CD4-positive, alpha-beta T cell treated with Interleukin-6 for 4 hours (primary cell): ENCODE measurements around the gene EXOC6B.
"Not testable (repeated sequence)": the region's sequence is repeated elsewhere in the genome, so short reads cannot be mapped to it uniquely, and the experiment has no call there.

Source experiments
- DNase-seq: peaks from one replicate; pipeline ENCODE4 v3.0.0-alpha.2; 2020; ENCODE audit warnings: mixed read lengths

Gene EXOC6B

DNA sequence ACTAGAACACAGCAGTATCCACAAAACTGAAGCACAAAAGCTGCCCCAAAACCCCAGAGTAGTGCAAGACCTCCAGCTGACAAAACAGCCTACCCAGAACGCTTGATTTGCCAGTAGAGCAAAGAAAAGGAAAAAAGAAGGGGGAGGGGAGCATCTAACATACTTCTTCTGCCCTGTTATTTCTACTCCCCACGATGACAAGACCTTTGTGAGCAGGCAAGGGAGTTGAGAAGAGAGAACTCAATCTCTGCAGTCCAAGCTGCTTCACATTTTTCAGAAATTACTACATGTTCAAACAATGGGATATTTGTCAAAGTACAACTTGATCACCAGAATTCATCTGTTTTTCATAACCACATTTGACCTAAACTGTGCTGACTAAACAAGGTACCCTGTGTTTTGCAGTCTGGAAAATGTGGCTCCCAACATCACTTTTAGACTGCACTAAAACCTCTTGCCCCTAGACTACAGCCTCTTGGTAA, 286.7 kb downstream of the EXOC6B start:
- no peak for DNase-seq

GRCh38 chr2:72538486-72538885, 287.3 kb downstream of the EXOC6B start:
- no peak for DNase-seq

DNA sequence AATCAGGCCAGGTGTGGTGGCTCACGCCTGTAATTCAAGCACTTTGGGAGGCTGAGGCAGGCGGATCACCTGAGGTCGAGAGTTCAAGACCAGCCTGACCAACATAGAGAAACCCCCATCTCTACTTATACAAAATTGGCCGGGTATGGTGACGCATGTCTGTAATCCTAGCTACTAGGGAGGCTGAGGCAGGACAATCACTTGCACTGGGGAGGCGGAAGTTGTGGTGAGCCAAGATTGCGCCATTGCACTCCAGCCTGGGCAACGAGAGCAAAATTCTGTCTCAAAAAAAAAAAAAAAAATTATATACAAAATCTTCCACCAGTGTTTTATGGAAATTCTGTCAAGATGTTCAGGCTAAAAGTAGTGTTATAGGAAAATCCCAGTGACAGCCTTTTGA, 290.2 kb downstream of the EXOC6B start:
- not testable (repeated sequence) for DNase-seq

- no peak for DNase-seq
These were observed 292.1 kb downstream of the EXOC6B start for GRCh38 chr2:72533765-72534164.

GRCh38 chr2:72527424-72527823, 298.4 kb downstream of the EXOC6B start:
- DNase-seq: no peak

- DNase-seq: no peak
These were observed 299.2 kb downstream of the EXOC6B start for GRCh38 chr2:72526623-72527022.

GRCh38 chr2:72524071-72524470, 301.8 kb downstream of the EXOC6B start:
- no peak for DNase-seq

DNA sequence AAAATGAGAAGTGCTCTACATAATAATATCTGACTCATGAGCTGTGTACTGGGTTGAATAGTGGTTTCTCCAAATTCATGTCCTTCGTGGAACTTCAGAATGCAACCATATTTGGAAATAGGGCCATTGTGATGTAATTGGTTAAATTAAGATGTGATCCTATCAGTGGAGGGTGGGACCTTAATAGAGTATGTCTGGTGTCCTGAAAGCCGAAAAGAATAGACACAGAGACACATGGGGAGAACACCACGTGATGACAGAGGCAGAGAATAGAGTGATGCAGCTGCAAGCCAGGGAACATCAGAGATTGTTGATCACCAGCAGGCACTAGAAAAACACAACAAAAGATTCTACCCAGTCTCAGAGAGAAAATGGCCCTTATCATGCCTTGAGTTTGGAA, 310.1 kb downstream of the EXOC6B start:
- no peak for DNase-seq

DNA sequence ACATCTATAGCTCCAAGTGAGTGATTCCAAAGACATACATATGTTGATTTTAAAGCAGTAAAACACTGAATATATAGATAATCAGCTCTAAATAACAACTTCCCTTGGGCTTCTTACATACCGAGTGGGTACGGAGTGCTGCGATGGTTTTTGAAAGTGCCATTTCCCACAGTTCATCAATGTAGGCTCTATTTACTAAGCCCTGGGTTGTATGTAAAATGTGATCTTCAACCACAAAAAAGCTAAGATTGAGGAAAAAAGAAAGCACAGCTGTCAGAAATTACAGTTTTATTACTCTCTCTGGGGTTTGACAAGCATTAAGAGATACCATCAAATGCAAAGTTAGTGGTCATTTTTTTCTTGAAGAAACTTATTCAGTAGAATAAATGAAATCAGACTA, 312.8 kb downstream of the EXOC6B start:
- DNase-seq: no peak

GRCh38 chr2:72512376-72512775, 313.5 kb downstream of the EXOC6B start:
- no peak for DNase-seq

GRCh38 chr2:72511906-72512305, 313.9 kb downstream of the EXOC6B start:
- DNase-seq: no peak

DNA sequence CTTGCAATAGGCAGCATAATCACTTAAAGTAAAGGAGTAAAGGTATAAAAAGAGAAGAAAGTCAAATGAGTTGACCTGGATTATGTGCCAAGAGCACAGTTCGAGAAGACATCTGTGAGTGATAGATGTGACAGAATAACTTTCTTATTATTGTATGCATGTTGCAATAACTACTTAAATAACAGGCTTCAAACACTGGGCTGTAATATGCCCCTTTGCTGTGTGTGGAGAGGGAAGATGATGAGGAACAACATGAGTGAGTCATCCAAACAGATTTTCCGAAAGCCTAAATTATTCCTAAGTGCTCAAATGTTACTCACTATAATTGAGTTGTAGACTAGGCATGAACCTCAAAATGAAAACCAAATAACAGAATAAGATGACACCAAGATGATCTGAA, 328.1 kb downstream of the EXOC6B start:
- DNase-seq: no peak

GRCh38 chr2:72496479-72496878, 329.4 kb downstream of the EXOC6B start:
- DNase-seq: no peak

- DNase-seq: no peak
These were observed 331.4 kb downstream of the EXOC6B start for GRCh38 chr2:72494392-72494791.

DNA sequence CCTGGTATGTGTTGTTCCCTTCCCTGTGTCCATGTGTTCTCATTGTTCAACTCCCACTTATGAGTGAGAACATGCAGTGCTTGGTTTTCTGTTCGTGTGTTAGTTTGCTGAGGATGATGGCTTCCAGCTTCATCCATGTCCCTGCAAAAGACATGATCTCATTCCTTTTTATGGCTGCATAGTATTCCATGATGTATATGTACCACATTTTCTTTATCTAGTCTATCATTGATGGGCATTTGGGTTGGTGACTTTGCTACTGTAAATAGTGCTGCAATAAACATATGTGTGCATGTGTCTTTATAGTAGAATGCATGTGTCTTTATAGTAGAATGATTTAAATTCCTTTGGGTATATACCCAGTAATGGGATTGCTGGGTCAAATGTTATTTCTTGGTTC, 341.2 kb downstream of the EXOC6B start:
- DNase-seq: not testable (repeated sequence)

DNA sequence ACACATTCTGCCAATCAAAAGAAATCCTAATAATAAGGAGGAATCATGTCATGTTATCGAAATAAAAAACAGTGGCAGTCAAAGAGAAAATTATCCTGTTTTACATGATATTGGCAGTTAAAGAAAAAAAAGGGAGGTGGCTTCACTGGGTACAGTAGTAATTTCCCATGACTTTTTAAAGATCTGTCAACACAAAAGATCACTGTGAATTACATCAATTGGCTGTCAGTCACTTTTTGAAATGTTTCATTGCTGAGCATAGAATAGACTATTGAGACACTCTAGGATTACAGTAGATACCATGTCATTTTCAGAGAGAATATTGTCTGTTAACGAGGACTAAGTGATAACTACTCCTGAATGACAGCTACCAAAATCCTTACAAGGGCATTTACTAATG, 342.5 kb downstream of the EXOC6B start:
- no peak for DNase-seq

GRCh38 chr2:72475246-72475645, 350.6 kb downstream of the EXOC6B start:
- DNase-seq: no peak

DNA sequence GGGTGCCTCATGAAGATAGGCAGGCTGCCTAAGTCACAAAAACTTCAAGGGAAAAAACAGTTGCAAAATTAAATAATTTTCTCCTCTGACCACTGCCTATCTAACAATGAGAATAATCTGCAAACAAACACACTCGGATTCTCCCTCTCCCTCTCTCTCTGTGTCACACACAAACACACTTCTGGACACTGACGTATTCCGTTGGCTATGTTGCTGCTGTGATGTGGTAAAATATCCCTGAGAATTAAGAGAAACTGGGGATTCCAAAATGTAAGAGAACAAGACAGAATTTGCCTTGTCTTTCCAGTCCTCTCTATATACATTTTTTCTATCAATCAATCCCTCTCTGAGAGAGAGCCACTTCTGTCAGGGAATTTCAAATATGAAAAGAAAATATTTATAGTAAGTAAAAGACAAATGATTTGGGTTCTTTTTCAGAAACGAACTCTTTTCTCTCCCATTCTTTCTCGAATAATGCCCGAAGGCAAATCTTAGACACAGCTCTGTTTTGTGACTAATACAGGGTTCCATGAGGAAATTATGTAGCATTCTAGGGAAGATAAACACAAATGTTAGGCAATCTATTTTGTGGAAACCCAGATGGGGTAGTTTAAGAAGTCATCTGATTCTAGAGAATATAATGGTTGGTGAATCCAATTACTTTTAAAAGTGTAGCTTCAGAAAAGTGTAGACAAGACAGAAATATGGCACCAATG, 367.9 kb downstream of the EXOC6B start:
- DNase-seq: no peak

DNA sequence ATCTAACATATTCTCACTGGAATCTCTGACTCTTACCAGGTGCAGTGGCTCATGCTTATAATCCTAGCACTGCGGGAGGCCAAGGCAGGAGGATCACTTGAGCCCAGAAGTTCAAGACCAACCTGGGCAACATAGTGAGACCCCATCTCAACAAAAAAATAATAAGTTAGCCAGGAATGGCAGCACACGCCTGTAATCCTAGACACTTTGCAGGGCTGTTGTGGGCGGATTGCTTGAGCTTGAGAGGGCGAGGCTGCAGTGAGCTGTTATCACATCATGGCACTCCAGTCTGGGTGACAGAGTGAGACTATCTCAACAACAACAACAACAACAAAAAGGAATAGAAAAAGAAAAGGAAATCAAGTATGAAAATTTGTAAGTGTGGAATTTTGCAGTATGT, 371.6 kb downstream of the EXOC6B start:
- no peak for DNase-seq

DNA sequence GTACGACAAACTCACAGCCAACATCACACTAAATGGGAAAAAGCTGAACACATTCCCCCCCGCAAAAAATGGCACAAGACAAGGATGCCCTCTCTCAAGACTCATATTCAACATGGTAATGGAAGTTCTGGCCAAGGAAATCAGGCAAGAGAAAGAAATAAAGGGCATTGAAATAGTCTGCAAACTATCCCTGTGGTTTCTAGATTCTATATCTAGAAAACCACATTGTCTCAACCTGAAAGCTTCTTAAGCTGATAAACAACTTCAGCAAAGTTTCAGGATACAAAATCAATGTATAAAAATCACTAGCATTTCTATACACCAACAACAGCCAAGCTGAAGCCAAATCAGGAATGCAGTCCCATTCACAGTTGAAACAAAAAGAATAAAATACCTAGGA, 383.6 kb downstream of the EXOC6B start:
- no peak for DNase-seq

DNA sequence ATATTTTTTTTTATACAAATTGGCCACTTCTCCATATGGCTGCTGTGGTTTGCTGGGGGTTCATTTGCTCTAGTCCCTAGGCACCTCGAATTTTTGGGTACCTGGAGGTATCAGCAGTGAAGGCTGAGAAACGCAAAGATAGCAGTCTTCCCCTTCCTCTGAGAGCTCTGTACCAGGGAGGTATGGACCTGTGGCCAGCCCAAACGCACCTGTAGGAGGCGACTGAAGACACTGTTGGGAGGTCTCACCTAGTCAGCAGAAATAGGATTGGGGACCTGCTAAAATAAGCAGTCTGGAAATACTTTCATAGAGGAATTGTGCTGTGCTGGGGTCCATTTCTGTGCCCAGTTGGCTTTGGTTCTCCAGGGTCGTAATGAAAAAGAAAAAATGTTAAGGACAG, 385.9 kb downstream of the EXOC6B start:
- no peak for DNase-seq

DNA sequence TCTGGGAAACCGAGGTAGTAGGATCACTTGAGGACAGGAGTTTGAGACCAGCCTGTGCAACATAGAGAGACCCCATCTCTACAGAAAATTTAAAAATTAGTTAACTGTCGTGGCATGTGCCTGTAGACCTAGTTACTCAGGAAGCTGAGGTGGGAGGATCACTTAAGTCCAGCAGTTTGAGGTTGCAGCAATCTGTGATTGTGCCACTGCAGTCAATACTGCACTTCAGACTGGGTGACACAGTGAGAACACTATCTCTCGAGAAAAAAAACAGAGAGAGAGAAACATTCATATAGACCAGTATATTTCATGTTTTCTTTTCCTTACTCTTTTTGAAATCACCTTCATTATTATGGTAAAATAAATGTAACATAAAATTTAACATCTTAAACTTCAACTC, 387.5 kb downstream of the EXOC6B start:
- DNase-seq: no peak

DNA sequence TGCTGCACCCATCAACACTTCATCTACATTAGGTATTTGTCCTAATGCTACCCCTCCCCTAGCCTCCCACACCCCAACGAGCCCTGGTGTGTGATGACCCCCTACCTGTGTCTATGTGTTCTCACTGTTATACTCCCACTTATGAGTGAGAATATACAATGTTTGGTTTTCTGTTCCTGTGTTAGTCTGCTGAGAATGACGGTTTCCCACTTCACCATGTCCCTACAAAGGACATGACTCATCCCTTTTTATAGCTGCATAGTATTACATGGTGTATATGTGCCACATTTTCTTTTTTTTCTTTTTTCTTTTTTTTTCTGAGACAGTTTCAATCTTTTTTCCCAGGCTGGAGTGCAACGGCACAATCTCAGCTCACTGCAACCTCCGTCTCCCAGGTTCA, 394.1 kb downstream of the EXOC6B start:
- DNase-seq: no peak

GRCh38 chr2:72427022-72427861, 398.6 kb downstream of the EXOC6B start:
- DNase-seq: no peak
